H9 (cell line): ENCODE results near the gene ZNF629. TPM values are rescaled to one million over a fixed set of nuclear protein-coding genes. Genes with fewer than 3 reads are reported as not detected.

ENCODE experiments used
- DNase-seq: peaks from one replicate; pipeline ENCODE4 v3.0.0-alpha.2; 2017
- H2AFZ ChIP-seq: one replicate; pipeline ENCODE4 v1.6.1; 2013; ENCODE audit warnings: mild to moderate bottlenecking, low read length, control low read depth, moderate library complexity
- H2AK5ac ChIP-seq: 2 replicates; pipeline ENCODE4 v1.6.1; 2013; ENCODE audit warnings: low read length, control low read depth, mixed read lengths; ENCODE audit not compliant: insufficient read length
- H2BK120ac ChIP-seq: one replicate; pipeline ENCODE4 v1.6.1; 2013; ENCODE audit warnings: low read depth, mild to moderate bottlenecking, low read length, control low read depth, inconsistent platforms; ENCODE audit not compliant: poor library complexity, severe bottlenecking
- H2BK12ac ChIP-seq: 2 replicates; pipeline ENCODE4 v1.6.1; 2013; ENCODE audit warnings: low read length, control low read depth, mixed read lengths, low read depth; ENCODE audit not compliant: insufficient read length
- H2BK15ac ChIP-seq: 2 replicates; pipeline ENCODE4 v1.6.1; 2013; ENCODE audit warnings: low read depth, low read length, control low read depth
- H2BK20ac ChIP-seq: one replicate; pipeline ENCODE4 v1.6.1; 2013; ENCODE audit warnings: low read depth, mild to moderate bottlenecking, low read length, control low read depth, inconsistent platforms; ENCODE audit not compliant: poor library complexity, severe bottlenecking
- H2BK5ac ChIP-seq: 2 replicates; pipeline ENCODE4 v1.6.1; 2013; ENCODE audit warnings: low read length, control low read depth, mixed read lengths; ENCODE audit not compliant: insufficient read length
- H3K14ac ChIP-seq: 2 replicates; pipeline ENCODE4 v1.6.1; 2013; ENCODE audit warnings: low read length, control low read depth; ENCODE audit not compliant: insufficient read depth
- H3K18ac ChIP-seq: 2 replicates; pipeline ENCODE4 v1.6.1; 2013; ENCODE audit warnings: low read depth, mild to moderate bottlenecking, mixed read lengths, low read length, control low read depth; ENCODE audit not compliant: insufficient read length
- H3K23ac ChIP-seq: 2 replicates; pipeline ENCODE4 v1.6.1; 2013; ENCODE audit warnings: low read length, control low read depth, mixed read lengths, low read depth; ENCODE audit not compliant: insufficient read length
- H3K23me2 ChIP-seq: 2 replicates; pipeline ENCODE4 v1.6.1; 2013; ENCODE audit warnings: low read depth, mild to moderate bottlenecking, mixed read lengths, low read length, control low read depth; ENCODE audit not compliant: insufficient read length, poor library complexity, severe bottlenecking
- H3K27ac ChIP-seq: 2 replicates; pipeline ENCODE4 v1.5.1; 2013; ENCODE audit warnings: low read length, control low read depth, mixed read lengths, low read depth; ENCODE audit not compliant: insufficient read length
- H3K27me3 ChIP-seq: 2 replicates; pipeline ENCODE4 v1.6.1; 2013; ENCODE audit warnings: low read length, control low read depth, inconsistent platforms; ENCODE audit not compliant: insufficient read depth
- H3K4ac ChIP-seq: 2 replicates; pipeline ENCODE4 v1.6.1; 2013; ENCODE audit warnings: low read depth, mild to moderate bottlenecking, control low read depth, inconsistent platforms, low read length, moderate library complexity
- H3K4me1 ChIP-seq: 2 replicates; pipeline ENCODE4 v1.6.1; 2013; ENCODE audit warnings: low read length, control low read depth, inconsistent platforms; ENCODE audit not compliant: insufficient read depth
- H3K4me2 ChIP-seq: 2 replicates; pipeline ENCODE4 v1.6.1; 2013; ENCODE audit warnings: low read length, control low read depth, mixed read lengths; ENCODE audit not compliant: insufficient read length, insufficient read depth
- H3K56ac ChIP-seq: 2 replicates; pipeline ENCODE4 v1.6.1; 2013; ENCODE audit warnings: low read depth, mild to moderate bottlenecking, mixed read lengths, low read length, control low read depth; ENCODE audit not compliant: insufficient read length
- H3K79me1 ChIP-seq: 2 replicates; pipeline ENCODE4 v1.6.1; 2013; ENCODE audit warnings: low read depth, mild to moderate bottlenecking, moderate library complexity, low read length, control low read depth, inconsistent platforms; ENCODE audit not compliant: insufficient read depth, poor library complexity, severe bottlenecking
- H3K79me2 ChIP-seq: 2 replicates; pipeline ENCODE4 v1.6.1; 2013; ENCODE audit warnings: low read length, control low read depth, inconsistent platforms; ENCODE audit not compliant: insufficient read depth
- H3K9ac ChIP-seq: 2 replicates; pipeline ENCODE4 v1.6.1; 2013; ENCODE audit warnings: low read length, control low read depth, mixed read lengths; ENCODE audit not compliant: insufficient read length; ENCODE audit errors: extremely low read depth
- H3K9me3 ChIP-seq: one replicate; pipeline ENCODE4 v1.6.1; 2013; ENCODE audit warnings: low read depth, low read length, inconsistent platforms; ENCODE audit not compliant: control insufficient read depth
- H3T11ph ChIP-seq: one replicate; pipeline ENCODE4 v1.6.1; 2013; ENCODE audit warnings: mild to moderate bottlenecking, low read length, control low read depth, inconsistent platforms
- H4K20me1 ChIP-seq: one replicate; pipeline ENCODE4 v1.6.1; 2013; ENCODE audit not compliant: control insufficient read depth, insufficient read length, insufficient read depth
- H4K5ac ChIP-seq: 2 replicates; pipeline ENCODE4 v1.6.1; 2013; ENCODE audit warnings: low read depth, mild to moderate bottlenecking, mixed read lengths, low read length, control low read depth; ENCODE audit not compliant: insufficient read length
- H4K8ac ChIP-seq: replicated peaks from 2 replicates; pipeline ENCODE4 v1.6.1; 2013; ENCODE audit warnings: low read length, control low read depth, mixed read lengths, low read depth; ENCODE audit not compliant: insufficient read length
- H4K91ac ChIP-seq: 2 replicates; pipeline ENCODE4 v1.6.1; 2013; ENCODE audit warnings: low read depth, mild to moderate bottlenecking, moderate library complexity, mixed read lengths, low read length, control low read depth; ENCODE audit not compliant: insufficient read length
- H3K27ac Mint-ChIP-seq, 3 experiments: 2 replicates in 2 of 3; 3 replicates in 1 of 3; pipeline ENCODE4 v1.8.0; 2020 to 2021; ENCODE audit warnings: mixed read lengths in 3 of 3, mild to moderate bottlenecking in 1 of 3, moderate library complexity in 1 of 3
- H3K27me3 Mint-ChIP-seq: 2 replicates; pipeline ENCODE4 v1.8.0; 2021; ENCODE audit warnings: low read depth, mild to moderate bottlenecking, moderate library complexity, mixed read lengths
- H3K36me3 Mint-ChIP-seq, 3 experiments: 2 replicates in 2 of 3; 3 replicates in 1 of 3; pipeline ENCODE4 v1.8.0; 2020 to 2021; ENCODE audit warnings: low read depth in 3 of 3, mixed read lengths in 3 of 3; ENCODE audit not compliant: insufficient read depth in 1 of 3
- H3K4me1 Mint-ChIP-seq, 2 experiments: 2 replicates each; pipeline ENCODE4 v1.8.0; 2020; ENCODE audit warnings: mixed read lengths in 2 of 2
- H3K4me3 Mint-ChIP-seq, 2 experiments: 2 replicates in 1 of 2; 3 replicates in 1 of 2; pipeline ENCODE4 v1.8.0; 2020 to 2021; ENCODE audit warnings: mild to moderate bottlenecking in 2 of 2, mixed read lengths in 2 of 2, moderate library complexity in 1 of 2
- H3K9me3 Mint-ChIP-seq, 2 experiments: 2 replicates in 1 of 2; 3 replicates in 1 of 2; pipeline ENCODE4 v1.8.0; 2020; ENCODE audit warnings: mild to moderate bottlenecking in 2 of 2, mixed read lengths in 2 of 2, moderate library complexity in 1 of 2
- WGBS: extraction: QIAGEN DNeasy Blood & Tissue Kit; methylation state at CpG from one replicate; pipeline ENCODE4 v1.1.7; 2013; ENCODE audit warnings: missing lambda C conversion rate, low lambda C conversion rate, mixed read lengths; ENCODE audit not compliant: insufficient read length; ENCODE audit errors: extremely low coverage; 5-methylcytosine and 5-hydroxymethylcytosine counted together
- total RNA-seq: library from RNA; stranded (reverse); gene quantifications from 2 replicates; pipeline ENCODE4 v1.2.1, GENCODE V29; 2021
- TF ChIP-seq, protein P1 (sequence below): fragments of 200-600 bp; sonication (generic); conservative IDR thresholded peaks from 3 replicates; pipeline ENCODE4 v1.8.0; 2021; ENCODE audit warnings: antibody characterized with exemption, mild to moderate bottlenecking

The ZNF629 gene
- total RNA-seq, 1 experiment from 2014 or later: 20.0 TPM

DNA sequence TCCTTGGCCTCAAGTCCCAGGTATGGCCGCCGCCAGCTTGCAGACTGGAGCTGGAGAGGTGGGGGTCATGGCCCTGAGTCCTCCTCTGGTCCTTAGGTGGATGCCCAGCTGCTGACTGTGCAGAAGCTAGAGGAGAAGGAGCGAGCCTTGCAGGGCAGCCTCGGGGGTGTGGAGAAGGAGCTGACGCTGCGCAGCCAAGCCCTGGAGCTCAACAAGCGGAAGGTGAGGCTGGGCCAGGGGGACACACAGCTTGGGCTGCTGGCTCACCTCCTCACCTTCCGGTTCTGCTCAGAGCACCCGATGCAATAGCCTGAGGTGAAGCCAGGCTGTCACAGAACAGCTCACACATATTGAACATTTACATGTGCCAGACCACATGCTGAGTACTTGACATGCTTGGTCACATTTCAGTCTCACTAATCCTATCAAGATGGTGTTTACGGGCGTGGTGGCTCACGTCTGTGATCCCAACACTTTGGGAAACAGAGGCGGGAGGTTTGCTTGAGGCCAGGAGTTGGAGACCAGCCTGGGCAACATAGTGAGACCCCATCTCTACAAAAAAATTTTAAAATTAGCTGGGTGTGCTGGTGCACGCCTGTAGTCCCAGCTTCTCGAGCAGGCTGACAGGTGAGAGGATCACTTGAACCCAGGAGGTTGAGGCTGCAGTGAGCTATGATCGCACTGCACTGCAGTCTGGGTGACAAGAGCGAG, 17.5 kb downstream of the ZNF629 start:
- no peaks in the 10 kb centered on the region; a peak in 1 of 4 replicates for H3K4me1 Mint-ChIP-seq
- H4K8ac ChIP-seq: no peak overlapping the region
- H3K14ac ChIP-seq: no peak overlapping the region
- H2AK5ac ChIP-seq: no peak overlapping the region
- no peak overlapping the region for H2BK120ac ChIP-seq
- H3K9me3 ChIP-seq: no peaks in the 10 kb centered on the region
- TF ChIP-seq, protein P1, sequence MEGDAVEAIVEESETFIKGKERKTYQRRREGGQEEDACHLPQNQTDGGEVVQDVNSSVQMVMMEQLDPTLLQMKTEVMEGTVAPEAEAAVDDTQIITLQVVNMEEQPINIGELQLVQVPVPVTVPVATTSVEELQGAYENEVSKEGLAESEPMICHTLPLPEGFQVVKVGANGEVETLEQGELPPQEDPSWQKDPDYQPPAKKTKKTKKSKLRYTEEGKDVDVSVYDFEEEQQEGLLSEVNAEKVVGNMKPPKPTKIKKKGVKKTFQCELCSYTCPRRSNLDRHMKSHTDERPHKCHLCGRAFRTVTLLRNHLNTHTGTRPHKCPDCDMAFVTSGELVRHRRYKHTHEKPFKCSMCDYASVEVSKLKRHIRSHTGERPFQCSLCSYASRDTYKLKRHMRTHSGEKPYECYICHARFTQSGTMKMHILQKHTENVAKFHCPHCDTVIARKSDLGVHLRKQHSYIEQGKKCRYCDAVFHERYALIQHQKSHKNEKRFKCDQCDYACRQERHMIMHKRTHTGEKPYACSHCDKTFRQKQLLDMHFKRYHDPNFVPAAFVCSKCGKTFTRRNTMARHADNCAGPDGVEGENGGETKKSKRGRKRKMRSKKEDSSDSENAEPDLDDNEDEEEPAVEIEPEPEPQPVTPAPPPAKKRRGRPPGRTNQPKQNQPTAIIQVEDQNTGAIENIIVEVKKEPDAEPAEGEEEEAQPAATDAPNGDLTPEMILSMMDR: no peak
- H3K9me3 Mint-ChIP-seq: no peaks in the 10 kb centered on the region
- no peak overlapping the region for H2BK20ac ChIP-seq
- H3K27ac Mint-ChIP-seq: no peak overlapping the region
- no peaks in the 10 kb centered on the region for H4K20me1 ChIP-seq
- no peak overlapping the region for H4K91ac ChIP-seq
- no peak overlapping the region for H2AFZ ChIP-seq
- no CpG with 5 or more reads among the region's 17 CpGs for WGBS
- no peak overlapping the region for H2BK5ac ChIP-seq
- no peak overlapping the region for H3K9ac ChIP-seq
- H3K27me3 Mint-ChIP-seq: no peaks in the 10 kb centered on the region
- peaks cover 59 to 99% (median 87%) of the 10 kb centered on the region in 3 experiments for H3K36me3 Mint-ChIP-seq
- H3K56ac ChIP-seq: no peak overlapping the region
- no peak for DNase-seq
- H3T11ph ChIP-seq: no peak overlapping the region
- H3K4me2 ChIP-seq: no peak overlapping the region
- H3K79me1 ChIP-seq: no peaks in the 10 kb centered on the region
- H3K27ac ChIP-seq: no peak overlapping the region
- H2BK15ac ChIP-seq: no peak overlapping the region
- H3K4me3 Mint-ChIP-seq: no peak overlapping the region
- no peak overlapping the region for H3K4ac ChIP-seq
- no peaks in the 10 kb centered on the region for H3K4me1 ChIP-seq
- H2BK12ac ChIP-seq: no peak overlapping the region
- H3K18ac ChIP-seq: no peak overlapping the region
- H4K5ac ChIP-seq: no peak overlapping the region
- H3K23me2 ChIP-seq: no peaks in the 10 kb centered on the region
- no peaks in the 10 kb centered on the region for H3K79me2 ChIP-seq
- no peak overlapping the region for H3K23ac ChIP-seq
- no peaks in the 10 kb centered on the region for H3K27me3 ChIP-seq
